ENCODE measurements around the gene ALKAL2.

GRCh38 chr2:263774-264492 is 24.0 kb downstream of the ALKAL2 start, which contains the start of gene SH3YL1:
- TF ChIP-seq CTCF (conservative IDR thresholded peaks at IDR 0.05 in 1 of 2, IDR thresholded peaks at IDR 0.05 in 1 of 2; ENCODE audit: low read depth in 1 of 2, low read length in 2 of 2) (no peak), EZH2 (IDR thresholded peaks at IDR 0.05; ENCODE audit: low read length, missing control alignments) (no peak)
